Thyroid gland (tissue), 4 donors: ENCODE results near the gene ABR.

Experiments used
- CTCF ChIP-seq, 6 experiments: fragments of 200-600 bp in 3 of 6; fragments of 450-650 bp in 3 of 6; sonication (generic) in 3 of 6; IDR thresholded peaks; one replicate each; pipeline ENCODE4 v1.5.1; 2016 to 2019; ENCODE audit warnings: antibody characterized with exemption in 6 of 6, mild to moderate bottlenecking in 2 of 6, inconsistent platforms in 1 of 6, moderate library complexity in 1 of 6
- POLR2A ChIP-seq, 2 donors: fragments of 450-650 bp; IDR thresholded peaks; one replicate each; pipeline ENCODE4 v1.6.1; 2017; ENCODE audit warnings: antibody characterized with exemption in 2 of 2, mild to moderate bottlenecking in 2 of 2, moderate library complexity in 1 of 2

- no peak for TF ChIP-seq CTCF (IDR thresholded peaks at IDR 0.05)
- no peak for TF ChIP-seq POLR2A (IDR thresholded peaks at IDR 0.05)
Observed at GRCh38 chr17:1107083-1107776, 72.6 kb downstream of the ABR start.
